HG03354 (cell line): Measurements from ENCODE around the gene AGAP1.

Source experiments
- ATAC-seq: cut with Tn5 transposase; IDR thresholded peaks from one replicate; pipeline ENCODE4 v1.9.1; 2021; ENCODE audit warnings: mild to moderate bottlenecking; ENCODE audit not compliant: unreplicated experiment, poor library complexity, severe bottlenecking

The AGAP1 gene

DNA sequence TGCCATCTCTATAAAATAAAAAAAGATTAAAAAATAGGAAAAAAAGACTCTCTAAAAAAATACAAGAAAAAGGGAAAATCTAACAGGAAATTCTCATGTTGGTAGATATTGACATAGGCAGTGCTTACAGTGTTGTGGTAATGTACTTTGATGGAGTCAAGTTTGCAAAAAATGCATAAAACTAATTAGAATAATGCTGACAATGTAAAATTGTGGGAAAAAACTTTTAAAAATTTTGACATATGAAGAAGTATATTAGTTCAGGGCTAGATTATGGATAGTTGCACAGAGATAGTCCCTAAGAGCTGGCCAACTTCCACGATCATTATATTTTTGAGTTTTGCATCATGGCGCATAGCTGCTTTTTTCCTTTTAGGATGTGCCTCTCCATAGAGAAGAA lies 601.7 kb downstream of the AGAP1 start:
- ATAC-seq = no peak

DNA sequence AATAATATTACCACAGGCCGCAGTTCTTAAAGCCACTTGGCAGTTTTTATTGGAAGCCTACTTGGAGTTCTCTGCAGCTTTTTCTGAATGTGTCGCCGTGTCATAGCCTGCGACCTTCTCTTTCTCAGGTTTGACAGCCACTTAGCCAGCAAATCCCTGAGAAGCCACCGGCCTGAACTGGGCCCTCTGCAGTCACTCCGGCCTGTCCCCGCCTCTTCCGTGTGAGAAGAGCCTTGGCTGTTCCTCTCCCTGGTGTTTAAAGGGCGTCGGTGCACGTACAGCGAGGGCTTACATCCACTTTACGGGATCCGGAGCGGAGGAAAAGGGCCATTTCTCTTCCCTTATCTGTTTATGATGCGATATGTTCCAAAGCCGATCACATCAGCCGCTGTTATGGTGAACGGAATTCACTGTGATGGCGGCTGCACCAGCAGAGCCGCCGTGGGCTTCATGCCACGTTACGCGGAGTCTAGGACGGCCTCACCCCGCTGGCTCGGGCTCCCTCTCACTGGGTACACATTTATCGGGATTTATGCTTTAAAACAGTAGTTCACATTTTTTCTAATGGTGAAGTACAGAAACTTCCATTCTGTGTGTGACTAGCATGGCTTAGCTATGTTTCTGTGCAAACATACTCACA lies 607.6 kb downstream of the AGAP1 start:
- no peak for ATAC-seq

DNA sequence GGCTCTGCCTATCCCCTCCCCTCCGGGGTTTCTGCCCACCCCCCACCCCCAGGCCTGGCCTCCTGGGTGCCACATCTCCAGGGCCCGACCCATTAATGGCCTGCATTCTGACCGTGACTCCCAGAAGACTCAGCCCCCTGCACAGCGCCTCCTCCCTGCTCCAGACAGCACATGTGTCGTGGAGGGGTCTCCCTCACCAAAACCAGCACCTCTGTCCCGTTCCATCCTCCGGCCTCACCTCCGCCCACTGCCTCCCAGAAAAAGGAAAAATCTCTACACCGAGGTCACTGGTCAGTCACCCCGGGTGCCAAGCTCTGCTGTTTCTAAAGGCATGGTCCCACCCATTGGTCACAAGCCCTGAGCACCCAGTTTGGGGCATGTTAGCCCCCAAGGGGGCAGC lies 609.1 kb downstream of the AGAP1 start:
- ATAC-seq = no peak

GRCh38 chr2:236103981-236104380 lies 610.1 kb downstream of the AGAP1 start:
- no peak for ATAC-seq

- no peak for ATAC-seq
These were observed 612.2 kb downstream of the AGAP1 start for GRCh38 chr2:236105955-236106607.

GRCh38 chr2:236106761-236107160 lies 612.9 kb downstream of the AGAP1 start:
- ATAC-seq = no peak

DNA sequence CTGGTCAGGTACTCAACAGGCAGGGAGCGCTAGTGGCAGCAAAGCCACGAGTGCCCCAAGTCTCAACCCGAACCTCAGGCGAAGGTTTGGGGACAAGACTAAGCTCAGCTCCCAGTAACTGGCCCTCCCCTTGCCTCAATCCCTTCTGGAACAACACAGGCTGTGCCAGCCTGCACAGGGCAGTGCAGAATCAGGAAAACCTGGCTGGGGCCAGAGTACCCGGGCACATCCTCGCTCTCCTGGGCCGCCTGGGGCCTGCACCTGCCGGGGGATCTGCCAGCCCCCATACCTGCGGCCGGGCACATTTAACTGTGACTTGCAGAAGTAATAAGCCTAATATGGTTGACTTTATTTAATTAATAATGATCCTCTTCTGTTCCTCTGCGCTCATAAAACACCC lies 613.7 kb downstream of the AGAP1 start:
- ATAC-seq = no peak

DNA sequence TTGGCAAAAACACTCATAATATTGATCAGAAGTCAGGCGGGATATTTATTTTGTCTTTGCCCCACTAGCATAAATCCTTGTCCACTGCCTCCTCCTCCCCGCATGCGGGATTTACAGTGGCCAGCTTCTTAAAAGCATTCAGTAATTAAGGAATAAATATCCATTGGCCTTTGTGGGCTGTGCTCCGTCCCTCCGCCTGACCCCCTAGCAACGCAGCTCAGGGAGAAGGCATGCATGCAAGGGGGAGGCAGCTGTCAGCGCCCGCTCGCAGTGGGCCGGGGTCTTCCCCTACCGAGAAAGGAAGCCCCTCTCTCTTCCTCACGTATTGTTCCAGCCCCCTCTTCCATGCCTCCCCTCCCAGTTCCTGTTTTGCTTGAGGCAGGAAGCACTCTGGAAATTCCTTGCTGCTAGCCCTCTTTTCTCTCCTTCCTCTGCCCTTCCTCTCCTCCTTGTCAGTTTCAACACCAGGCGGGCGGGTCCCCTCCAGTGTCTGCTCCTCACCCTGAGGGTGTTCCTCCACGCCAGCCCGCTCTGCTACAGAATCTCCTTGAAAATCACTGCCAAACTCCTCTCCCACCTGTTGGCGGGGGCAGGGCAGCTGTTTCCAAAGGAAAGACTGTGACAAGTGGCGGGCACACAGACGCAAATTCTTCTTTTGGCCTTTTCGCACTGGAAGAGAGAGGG lies 614.2 kb downstream of the AGAP1 start:
- no peak for ATAC-seq

GRCh38 chr2:236109061-236109460 lies 615.2 kb downstream of the AGAP1 start:
- ATAC-seq = no peak

DNA sequence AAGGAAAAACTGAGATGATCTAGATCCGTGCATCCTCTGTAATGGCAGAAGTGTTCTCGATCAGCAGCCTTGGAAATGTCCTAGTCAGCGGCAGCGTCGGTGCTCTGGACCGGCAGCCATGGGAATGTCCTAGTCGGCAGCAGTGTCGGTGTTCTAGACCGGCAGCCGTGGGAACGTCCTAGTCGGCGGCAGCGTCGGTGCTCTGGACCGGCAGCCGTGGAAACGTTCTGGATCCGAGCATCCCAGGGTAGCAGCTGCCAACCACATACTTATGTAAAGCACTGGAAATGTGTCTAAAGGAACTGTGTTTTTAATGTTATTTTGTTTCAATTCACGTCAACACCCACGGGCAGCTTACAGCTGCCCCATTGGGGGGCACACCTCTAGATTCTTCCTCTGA lies 615.6 kb downstream of the AGAP1 start:
- no peak for ATAC-seq

DNA sequence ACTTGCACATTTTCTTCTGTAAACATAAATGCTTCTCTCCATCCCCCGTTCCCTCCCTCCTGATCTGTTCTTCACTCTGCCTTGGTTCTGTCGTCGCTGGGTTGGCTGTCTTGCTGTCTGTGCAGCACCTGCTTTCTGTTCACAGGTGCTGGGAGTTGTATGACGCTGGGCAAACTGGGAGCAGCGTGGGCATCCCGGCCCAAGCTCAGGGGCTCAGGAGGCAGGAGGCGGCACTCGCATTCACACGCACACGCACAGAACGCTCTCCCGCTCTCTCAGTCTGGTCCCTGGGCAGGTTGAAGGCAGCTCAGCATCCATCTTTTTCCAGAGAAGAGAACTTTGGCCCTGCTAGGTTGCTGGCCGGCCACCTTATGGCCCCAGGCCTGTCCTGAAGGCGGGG lies 618.6 kb downstream of the AGAP1 start:
- ATAC-seq = no peak

- ATAC-seq = no peak
These were observed 619.6 kb downstream of the AGAP1 start for GRCh38 chr2:236113425-236113824.

GRCh38 chr2:236113948-236114347 lies 620.1 kb downstream of the AGAP1 start:
- no peak for ATAC-seq

GRCh38 chr2:236114959-236115358 lies 621.1 kb downstream of the AGAP1 start:
- no peak for ATAC-seq

DNA sequence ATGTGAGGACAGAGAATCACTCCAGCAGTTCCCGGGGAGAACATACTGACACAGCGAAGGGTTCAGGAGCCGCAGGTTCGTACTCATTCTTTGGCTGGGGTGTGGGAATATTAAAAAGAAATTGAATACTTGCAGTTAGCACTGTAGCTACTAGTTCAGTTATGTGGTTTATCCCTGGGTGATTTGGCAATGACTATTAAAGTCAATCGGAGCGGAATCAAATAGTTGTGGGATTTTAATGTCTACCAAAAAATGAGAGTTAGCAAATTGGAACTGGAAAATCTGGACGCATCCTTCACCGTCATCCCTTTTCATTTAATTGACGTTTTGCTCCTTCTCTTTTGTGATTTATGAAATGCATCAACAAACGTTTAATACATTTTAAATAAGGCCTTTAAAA lies 623.6 kb downstream of the AGAP1 start:
- ATAC-seq = no peak

DNA sequence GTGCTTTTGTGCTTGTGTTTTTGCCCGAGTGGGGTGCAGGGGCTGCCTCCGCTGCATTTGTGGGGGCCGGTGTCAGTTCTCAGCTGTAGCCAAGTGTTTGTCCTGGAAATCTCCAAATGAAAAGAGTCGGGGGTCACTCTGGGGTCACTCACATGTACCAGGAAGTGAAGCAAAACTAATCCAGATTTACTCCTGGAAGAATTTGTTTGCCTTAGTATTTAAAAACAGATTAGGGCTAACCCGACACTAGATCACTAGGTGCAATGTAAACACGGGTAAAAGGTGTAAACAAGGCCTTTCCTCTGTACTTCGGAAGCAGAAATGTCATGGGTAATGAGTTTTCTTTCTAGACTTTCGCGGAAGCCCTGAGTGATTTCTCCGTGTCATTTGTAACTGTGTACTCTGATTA lies 624.0 kb downstream of the AGAP1 start:
- no peak for ATAC-seq

DNA sequence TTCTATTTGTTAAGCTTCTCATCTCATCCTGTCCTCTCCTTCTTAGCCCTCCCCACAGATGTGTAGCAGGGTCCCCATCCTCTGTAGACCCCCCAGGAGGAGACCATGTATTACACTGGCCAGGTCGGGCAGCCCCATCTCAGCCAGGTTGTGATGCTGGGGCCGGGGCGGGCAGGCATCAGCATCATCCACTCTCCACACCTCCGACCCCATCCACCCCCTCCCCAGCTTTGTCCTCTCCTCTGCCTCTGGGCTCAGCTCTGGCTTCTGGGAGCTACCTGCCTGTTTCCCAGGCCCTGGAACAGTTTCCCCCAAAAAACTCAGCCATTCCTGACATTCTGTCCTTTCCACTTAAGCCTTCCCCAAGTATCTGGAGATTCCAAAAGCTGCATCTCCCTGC lies 625.2 kb downstream of the AGAP1 start:
- no peak for ATAC-seq

DNA sequence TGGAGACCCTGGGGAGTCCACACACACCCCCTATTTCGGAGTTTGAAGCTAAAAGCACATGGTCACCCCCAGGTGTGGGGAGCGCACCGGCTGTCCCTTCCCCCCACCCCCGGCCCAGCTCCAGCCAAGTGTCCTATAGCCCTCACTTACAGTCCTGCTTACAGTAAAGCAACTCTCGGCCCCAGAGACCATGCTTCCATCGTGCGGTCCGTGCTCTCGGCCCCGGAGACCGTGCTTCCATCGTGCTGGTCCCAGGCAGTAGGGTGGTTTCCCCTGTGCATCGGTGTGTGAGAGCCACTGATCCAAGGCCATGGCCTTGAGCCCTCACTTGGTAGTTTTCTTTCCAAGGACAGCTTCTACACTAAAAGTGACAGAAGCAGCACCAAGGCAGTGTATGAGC lies 625.6 kb downstream of the AGAP1 start:
- no peak for ATAC-seq

DNA sequence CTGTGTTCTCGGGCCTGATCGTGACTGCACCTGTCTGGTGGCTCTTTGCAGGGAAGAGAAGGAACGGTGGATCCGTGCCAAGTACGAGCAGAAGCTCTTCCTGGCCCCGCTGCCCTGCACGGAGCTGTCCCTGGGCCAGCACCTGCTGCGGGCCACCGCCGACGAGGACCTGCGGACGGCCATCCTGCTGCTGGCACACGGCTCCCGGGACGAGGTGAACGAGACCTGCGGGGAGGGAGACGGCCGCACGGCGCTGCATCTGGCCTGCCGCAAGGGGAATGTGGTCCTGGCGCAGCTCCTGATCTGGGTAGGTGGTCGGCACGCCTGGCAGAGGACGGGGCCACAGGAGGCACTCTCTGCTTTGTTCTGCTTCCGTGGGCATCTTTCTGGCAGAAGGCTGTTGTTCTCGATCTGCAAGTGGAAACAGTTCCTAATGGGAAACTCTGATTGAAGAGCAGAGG lies 626.3 kb downstream of the AGAP1 start:
- no peak for ATAC-seq

GRCh38 chr2:236120829-236121228 lies 627.0 kb downstream of the AGAP1 start:
- no peak for ATAC-seq

- ATAC-seq = no peak
These were observed 627.7 kb downstream of the AGAP1 start for GRCh38 chr2:236121546-236121945.
